ENCODE measurements around the gene NES.

NES gene

GRCh38 chr1:156622581-156623297, 54.5 kb downstream of the NES start:
- DNase-seq (ENCODE audit: low read depth), result no peak

GRCh38 chr1:156619582-156619955, 57.6 kb downstream of the NES start:
- DNase-seq (ENCODE audit: low read depth), result no peak

GRCh38 chr1:156618853-156619581, 58.2 kb downstream of the NES start, which contains the start of gene HAPLN2:
Gene HAPLN2, plus strand, starts transcription at chr1:156619415. Its CDS starts 4,076 bp downstream, at chr1:156623491.
- no peak for DNase-seq (ENCODE audit: low read depth)

All from stimulated activated CD4-positive, alpha-beta T cell treated with anti-CD3 and anti-CD28 coated beads, Interleukin-2, amount 100 ng/mL, for 4 hours (primary cell).